Ammon's horn (tissue), 1 donor: ENCODE measurements around the gene RBM12.

Experiments used
- DNase-seq: peaks from one replicate; pipeline ENCODE4 v3.0.0-alpha.2; 2016; ENCODE audit warnings: low spot score

Gene RBM12

DNA sequence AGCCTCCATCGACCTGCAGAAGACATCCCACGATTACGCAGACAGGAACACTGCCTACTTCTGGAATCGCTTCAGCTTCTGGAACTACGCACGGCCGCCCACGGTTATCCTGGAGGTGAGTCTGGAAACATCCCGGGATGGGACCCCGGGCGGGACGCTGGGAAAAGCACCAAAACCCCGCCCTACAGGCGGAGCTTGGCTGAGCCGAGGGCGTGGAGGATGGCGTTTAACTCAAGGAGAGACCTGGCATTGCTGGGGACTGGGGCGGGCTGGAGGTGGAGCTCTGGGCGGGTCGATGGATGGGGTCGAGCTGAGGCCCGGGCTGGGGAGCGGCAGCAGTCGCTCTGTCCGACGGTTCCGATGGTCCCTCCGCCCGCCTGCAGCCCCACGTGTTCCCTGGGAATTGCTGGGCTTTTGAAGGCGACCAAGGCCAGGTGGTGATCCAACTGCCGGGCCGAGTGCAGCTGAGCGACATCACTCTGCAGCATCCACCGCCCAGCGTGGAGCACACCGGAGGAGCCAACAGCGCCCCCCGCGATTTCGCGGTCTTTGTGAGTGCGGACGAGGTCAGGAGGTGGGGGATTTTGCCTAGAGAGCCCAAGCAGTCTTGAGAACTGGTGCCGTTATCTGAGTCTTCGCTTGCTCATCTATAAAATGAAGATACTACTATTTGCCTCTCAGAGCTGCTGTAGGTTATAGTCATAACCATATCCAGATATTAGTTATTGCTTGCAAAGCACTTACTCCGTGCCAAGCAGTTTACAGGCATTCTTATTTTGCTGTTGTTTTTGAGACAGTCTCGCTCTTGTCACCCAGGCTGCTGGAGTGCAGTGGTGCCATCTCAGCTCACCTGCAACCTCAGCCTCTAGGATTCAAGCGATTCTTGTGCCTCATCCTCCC, 45.3 kb downstream of the RBM12 start:
- peak; percentile 57 for DNase-seq

GRCh38 chr20:35618263-35619131, 46.2 kb downstream of the RBM12 start:
- no peak for DNase-seq

GRCh38 chr20:35617397-35618262, 47.1 kb downstream of the RBM12 start:
- DNase-seq: peak; percentile 25

GRCh38 chr20:35616465-35617396, 48.0 kb downstream of the RBM12 start:
- DNase-seq: peak; percentile 61

- DNase-seq: peak; percentile 98
These were observed 48.8 kb downstream of the RBM12 start, which contains the start of gene SPAG4 for GRCh38 chr20:35615667-35616464. Gene SPAG4 (plus strand): TSS chr20:35615829. CDS start chr20:35616004, 175 bp downstream.

- no peak for DNase-seq
These were observed 53.2 kb downstream of the RBM12 start for GRCh38 chr20:35611482-35611881.

DNA sequence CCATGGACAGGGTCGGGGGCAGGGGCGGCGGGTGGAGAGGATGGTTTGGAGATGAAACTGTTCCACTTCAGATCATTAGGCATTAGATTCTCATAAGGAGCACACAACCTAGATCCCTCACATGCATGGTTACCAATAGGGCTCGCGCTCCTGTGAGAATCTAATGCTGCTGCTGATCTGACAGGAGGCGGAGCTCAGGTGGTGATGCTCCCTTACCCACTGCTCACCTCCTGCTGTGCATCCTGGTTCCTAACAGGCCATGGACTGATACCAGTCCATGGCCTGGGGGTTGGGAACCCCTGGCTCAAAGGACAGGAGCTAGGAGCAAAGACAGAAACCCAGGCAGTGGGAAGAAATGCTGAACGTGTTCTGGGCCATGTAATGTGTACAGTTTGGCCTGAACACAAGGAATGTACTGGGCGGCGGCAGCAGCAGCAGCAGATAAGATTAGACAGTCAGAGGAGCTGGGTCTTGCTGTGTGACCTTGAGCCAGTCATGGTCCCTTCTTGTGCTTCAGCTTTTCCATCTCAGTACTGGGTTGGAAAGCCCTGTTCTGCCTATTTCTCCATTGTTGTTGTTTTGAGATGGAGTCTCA, 53.8 kb downstream of the RBM12 start:
- DNase-seq: no peak

DNA sequence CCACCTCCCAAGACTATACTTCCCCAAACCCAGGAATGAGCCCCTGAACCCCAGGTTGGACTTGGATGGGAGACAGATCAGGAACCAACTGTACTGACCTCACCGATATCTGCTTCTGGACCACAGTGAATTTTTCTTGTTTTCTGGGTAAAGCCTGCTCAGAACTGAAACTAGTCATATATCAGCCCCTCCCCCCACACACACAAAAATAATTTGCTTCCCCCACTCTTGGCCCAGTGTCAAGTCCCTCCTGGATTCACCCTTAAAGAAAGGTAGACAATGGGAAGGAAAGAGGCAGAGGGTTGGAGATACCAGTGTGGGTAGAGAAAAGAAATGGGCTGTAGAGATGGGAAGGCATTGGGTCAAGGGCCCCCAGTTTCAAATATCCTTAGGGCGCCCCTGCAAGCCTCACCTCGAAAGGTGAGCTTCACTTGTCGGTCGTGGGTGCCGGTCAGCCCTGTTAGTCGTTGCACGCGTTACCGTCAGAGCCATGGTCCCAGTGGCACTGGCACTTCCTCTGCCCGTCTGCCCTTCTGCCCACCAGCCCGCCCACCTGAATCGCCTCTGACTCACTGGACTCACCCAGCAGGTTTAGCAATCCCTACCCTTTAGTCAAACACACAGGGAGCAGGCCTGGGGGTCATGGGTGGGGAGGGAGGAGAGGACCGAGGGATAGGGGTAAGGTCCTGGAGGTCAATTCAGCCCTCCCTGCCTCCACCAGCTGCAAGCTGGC, 57.5 kb downstream of the RBM12 start:
- no peak for DNase-seq

DNA sequence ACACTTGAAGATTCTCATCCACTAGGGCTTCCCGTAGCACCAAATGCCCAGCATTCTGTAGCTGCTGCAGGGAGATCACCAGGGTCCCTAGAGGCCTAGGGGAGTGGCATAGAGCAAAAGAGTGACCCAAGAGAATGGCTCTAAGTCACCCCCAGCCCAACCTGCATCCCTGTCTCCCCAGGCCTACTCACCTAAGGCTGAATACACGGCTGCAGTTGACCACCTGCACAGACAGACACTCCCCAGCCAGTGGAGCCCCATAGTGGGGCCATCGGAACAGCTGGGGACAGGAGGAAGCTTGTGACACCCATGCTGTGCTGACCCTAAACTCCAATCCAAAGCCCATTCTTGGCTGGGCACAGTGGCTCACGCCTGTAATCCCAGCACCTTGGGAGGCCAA, 58.6 kb downstream of the RBM12 start:
- DNase-seq: no peak

DNA sequence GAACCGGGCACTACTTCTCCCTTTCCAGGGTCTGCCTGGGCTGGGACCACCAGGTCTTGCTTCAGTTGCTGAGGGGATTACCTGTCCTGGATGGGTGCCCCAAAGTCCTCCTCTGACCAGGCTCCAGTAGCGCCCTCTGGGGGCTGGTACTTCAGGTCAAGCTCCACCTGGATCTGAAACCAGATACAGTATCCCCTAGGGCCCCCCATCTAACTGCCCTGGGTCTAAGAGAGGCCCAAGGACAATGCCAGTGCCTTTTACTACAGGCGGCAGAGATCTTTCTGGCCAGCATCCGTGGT, 60.3 kb downstream of the RBM12 start:
- no peak for DNase-seq

- no peak for DNase-seq
These were observed 60.8 kb downstream of the RBM12 start for GRCh38 chr20:35603695-35604448.

- no peak for DNase-seq
These were observed 61.7 kb downstream of the RBM12 start for GRCh38 chr20:35602851-35603495.

DNA sequence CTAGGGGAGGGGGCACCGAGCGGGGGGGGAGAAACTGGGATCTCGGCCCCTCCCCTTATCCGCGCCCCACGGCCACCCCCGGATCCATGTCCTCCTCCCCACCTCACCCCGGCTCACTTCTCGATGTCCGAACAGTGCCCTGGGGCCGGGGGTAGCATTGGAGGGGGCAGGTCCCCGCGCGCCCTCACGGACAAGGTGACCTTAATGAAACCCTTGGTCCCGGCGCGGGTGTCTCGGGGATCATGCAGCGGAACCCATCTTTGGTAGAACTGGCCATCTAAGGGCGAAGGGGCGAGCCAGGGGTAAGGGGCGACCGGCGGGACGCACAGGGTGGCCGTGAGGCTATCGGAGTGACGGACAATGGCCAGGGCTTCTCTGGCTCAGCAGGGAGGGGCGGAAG, 62.7 kb downstream of the RBM12 start:
- DNase-seq: no peak

GRCh38 chr20:35600993-35601973, 63.4 kb downstream of the RBM12 start:
- DNase-seq: peak; percentile 76

DNA sequence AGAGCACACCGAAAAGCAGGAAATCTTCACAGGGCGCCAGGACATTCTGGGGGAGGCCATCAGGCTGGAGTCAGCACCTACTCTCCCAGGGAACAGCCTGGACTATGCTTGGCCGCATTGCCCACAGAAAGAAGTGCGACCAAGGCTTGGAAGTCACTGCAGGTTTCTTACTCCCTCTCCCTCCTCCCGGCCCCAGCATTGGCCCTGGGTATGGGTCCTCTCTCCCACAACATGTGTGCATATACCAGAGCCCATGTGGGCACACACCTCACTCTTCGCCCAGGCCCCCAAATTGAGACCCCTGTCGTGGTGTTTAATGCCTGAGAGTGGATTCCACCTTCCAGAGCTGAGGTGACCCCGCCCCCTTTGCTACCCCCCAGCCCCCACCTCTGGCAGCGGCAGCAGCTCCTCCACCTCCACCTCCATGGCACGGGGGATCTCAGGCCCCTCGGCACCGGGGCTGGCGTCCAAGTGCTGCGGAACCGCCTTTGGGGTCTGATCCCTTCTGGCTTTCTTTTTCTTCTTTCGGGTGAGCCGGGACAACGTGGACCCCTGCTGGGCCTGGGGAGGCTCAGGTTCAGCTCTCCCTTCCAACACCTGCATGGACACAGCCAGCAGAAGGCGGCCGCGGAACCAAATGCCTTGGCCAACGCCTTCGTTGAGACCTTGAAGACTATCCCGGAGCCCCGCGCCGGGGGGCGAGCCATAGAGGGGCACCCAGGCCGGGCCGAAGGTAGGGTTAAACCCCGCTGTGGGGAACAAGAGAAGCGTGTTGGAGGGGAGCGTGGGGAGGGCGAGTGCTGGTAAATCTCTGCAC, 64.3 kb downstream of the RBM12 start:
- DNase-seq: no peak

DNA sequence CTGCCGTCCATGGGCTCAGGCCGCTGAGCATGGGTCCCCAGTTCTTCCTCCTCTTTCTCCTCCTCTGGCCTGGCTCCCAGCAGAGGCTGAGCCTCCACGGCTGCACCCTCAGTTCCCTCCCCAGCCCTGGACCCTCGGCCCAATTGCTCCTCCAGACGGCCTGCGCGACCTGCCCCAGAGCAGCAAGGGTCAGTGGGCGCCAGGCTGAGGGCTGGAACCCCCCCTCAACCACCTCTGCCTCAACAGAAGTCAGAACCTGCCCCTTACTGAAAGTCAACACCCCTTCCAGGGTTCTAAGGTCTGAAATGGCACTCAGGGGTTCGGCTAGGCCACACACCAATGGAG, 65.0 kb downstream of the RBM12 start:
- DNase-seq: no peak
